Head of caudate nucleus (tissue), 42 donors: ENCODE data around the gene KSR1.
"Not testable (repeated sequence)": the region's sequence is repeated elsewhere in the genome, so short reads cannot be mapped to it uniquely, and the experiment has no call there.

Source experiments
- DNase-seq, 42 donors: peaks; one replicate each; pipeline versions ENCODE4 v3.0.0 to v3.0.0-alpha.2; 2020 to 2021; ENCODE audit warnings: mixed read lengths in 7 of 42
- intact Hi-C: fragments of 100-400 bp; cut with DNase I; formaldehyde crosslinking; loops from one replicate; pipeline ENCODE4 v1.15.0; 2022

KSR1 gene

GRCh38 chr17:27644586-27644985 lies 188.3 kb downstream of the KSR1 start:
- DNase-seq = peak in 10 of 42 donors; percentile 16 to 67 (median 44)
- intact Hi-C loops = no loop called here

DNA sequence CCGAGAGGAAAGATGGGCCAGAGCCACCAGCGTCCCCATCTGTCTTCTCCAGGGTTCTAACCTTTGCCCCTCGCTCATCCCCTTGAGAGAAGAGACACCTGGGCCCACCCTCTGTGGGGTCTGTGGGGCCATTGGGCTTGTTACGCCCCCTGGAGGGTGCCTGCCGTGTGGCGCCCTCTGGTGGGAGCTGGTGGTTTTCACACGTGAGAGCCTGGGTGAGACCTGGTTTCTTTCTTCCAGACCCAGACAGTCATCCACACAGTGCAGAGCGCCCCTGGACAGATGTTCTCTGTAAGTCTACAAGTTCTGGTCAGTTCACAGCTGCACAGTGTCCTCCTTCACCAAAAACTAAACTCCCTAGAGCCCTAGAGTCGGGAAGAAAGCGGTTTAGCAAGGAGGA lies 189.4 kb downstream of the KSR1 start:
- DNase-seq, intact Hi-C loops: not testable (repeated sequence)

DNA sequence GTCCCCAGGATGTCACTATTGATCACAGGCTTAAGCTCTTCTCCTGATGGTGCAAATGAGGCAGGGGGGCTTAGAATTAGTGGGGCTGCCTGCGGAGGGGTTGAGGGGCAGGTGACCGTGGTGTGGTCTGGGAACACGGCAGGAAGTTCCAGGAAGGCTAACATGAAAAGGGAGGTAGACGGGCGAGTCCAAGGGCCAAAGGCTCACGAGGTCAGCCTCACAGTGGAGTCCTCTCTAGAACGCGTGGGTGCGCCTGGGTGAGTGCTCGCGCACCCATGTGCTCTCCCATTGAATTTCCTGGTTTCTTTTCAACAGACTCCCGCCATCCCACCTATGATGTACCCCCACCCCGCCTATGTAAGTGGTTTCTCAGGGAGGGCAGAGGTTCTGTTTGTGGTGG lies 190.0 kb downstream of the KSR1 start:
- DNase-seq = no peak
- intact Hi-C loops = no loop called here

GRCh38 chr17:27647765-27648164 lies 191.5 kb downstream of the KSR1 start:
- DNase-seq = no peak

DNA sequence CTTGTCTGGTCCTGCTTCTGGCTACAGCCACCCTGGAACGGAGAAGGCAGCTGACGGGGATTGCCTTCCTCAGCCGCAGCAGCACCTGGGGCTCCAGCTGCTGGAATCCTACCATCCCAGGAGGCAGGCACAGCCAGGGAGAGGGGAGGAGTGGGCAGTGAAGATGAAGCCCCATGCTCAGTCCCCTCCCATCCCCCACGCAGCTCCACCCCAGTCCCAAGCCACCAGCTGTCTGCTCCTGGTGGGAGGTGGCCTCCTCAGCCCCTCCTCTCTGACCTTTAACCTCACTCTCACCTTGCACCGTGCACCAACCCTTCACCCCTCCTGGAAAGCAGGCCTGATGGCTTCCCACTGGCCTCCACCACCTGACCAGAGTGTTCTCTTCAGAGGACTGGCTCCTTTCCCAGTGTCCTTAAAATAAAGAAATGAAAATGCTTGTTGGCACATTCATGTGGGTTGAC lies 192.9 kb downstream of the KSR1 start:
- intact Hi-C loops = not testable (repeated sequence)
- DNase-seq = peak in 5 of 42 donors; percentile 23 to 52 (median 27)

More at GRCh38 chr17:27647765-27648164, 191.5 kb downstream of the KSR1 start:
- intact Hi-C loops = no loop called here

- peak; percentile 31 to 88 (median 68) for DNase-seq
- intact Hi-C loops = loop anchor here (1.0 kb wide), 1 partner anchor 46 kb away; no protein-coding TSS in a partner anchor
These were observed 193.7 kb downstream of the KSR1 start for GRCh38 chr17:27649929-27650328.

DNA sequence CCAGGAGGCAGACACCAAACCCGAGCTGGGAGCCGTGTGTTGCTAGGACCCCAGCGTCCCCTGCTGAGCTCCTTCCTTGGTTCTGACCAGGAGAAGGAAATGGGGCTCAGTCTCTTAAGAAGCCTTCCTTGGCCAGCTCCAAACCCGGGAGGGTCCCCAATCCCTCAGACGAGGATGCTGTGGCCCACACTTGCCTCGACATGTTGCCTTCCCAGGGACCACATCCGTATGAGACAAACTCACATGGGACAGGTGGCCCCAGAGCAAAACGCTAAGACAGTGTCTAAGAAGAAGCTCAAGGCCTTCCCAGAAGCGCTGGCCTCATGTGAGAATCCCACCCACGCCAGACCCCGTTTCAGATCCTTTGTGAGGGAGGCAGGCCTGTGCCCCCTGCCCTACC lies 194.6 kb downstream of the KSR1 start:
- intact Hi-C loops = loop anchor here (1.0 kb wide), 1 partner anchor 47 kb away; no protein-coding TSS in a partner anchor
- no peak for DNase-seq

- intact Hi-C loops = no loop called here
- DNase-seq = peak in 37 of 42 donors; percentile 26 to 90 (median 69)
These were observed 195.4 kb downstream of the KSR1 start for GRCh38 chr17:27651411-27652345.

DNA sequence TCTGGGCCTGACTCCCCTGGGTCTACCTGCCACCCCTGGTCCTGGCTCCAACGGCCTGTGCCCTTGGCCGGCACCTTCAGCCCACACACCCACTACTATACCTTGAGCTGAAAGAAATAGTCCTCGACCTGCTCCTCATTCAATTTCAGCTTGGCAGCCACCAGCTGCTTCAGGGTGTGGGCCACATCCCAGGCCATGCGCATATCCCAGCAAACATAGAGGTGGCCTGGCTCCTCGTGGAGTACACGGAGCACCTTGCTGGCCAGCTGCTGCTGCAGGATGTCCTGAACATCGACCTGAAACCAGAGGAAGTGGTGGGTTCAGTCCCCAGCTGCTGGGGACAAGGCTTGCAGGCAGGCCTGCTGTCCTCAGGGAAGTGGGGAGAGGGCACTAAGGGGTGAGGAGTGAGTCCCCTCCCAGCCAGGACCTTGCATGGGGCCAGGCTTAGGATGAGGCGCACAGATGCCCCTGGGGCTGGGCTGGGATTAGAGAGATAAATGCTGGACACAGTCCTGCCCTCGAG lies 197.3 kb downstream of the KSR1 start:
- DNase-seq, intact Hi-C loops: not testable (repeated sequence)

- intact Hi-C loops = no loop called here
- no peak for DNase-seq
These were observed 197.9 kb downstream of the KSR1 start for GRCh38 chr17:27654136-27654535.

DNA sequence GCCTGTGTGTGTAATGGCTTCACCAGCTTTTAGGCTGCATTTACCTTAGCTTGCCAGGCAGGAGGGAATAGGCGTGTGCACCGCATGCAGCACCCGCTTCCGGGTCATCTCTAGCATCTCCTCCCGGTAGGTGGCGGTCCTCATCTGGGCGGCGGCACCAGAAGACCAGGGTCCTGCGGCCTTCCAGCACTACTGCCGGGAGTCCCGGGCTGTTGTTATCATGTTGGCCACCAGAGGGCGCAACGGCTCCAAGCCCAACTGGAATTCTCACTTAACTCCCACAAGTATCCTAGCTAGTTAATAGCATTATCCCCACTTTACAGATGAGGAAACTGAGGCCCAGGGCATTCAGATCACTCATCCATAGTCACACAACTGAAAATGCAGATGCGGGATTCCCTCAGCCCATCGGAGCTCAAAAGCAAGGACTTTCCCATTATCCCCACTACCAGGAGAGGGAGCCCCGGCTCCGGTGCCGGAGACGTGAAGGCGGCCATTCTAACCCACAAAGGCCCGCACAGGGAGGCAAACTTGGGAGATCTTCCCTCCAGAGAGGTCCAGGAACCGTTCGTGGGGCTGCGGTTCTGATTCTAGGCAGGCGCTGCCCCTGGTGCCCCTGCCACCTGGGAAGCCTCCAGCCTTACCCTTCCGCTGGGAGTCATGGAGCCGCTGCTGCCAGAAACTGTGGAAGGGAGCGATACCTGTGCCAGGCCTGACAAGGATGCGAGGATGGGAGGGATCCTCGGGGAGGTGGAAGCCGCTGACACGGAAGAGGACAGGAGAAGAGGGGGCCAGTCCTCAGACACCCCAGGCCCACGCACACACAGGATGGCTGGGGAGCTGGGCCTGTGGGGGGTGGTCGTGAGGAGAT lies 198.6 kb downstream of the KSR1 start:
- intact Hi-C loops = no loop called here
- peak; percentile 31 to 90 (median 78) for DNase-seq

DNA sequence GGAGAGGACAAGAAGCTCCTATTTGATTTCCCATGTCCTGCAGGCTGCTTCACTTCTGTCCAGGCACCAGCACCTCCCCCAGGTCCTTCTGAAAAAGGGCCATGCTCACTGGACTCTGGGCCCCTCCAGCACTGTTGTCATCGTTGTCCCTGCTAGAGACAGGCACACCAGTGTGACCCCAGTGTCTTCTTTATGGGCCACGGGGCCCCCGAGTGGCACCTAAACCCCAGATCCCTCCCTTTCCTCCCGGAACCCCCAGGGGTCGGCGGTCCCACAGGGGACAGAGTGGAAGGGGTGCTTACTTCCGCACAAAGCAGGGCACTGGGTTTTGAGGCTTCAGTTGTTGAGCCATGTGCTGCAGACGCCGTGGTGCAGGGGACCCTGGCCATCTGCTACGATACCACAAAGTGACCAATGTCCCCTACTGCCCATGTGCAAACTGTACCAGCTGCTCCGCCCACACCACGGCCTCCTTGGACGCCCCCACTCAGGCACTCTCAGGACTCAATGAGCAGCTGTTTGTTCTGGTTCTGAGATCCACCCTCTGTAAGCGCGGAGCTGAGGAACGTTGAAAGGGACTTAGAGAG lies 199.4 kb downstream of the KSR1 start:
- intact Hi-C loops, DNase-seq: not testable (repeated sequence)

DNA sequence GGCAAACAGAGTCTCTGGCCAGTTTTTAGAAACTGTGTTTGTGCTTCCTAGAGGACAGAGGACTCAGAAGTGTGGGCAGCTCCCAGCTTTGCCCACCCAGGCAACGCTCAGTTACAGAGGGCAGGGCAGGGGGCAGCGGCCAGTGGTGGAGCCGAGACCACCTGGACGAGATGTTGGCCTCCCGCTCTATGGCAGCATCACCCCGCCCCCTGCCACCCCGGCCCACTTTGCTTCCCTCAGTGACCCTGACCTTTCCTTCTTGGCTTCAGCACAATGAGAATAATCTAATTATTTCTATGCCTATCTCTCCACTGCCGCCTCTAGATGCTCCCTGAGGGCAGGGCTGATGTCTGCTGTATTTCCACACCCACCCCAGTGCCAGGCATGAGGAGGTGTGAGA lies 200.4 kb downstream of the KSR1 start:
- intact Hi-C loops, DNase-seq: not testable (repeated sequence)

- intact Hi-C loops = no loop called here
- no peak for DNase-seq
These were observed 201.4 kb downstream of the KSR1 start for GRCh38 chr17:27657620-27658019.

GRCh38 chr17:27659683-27660082 lies 203.4 kb downstream of the KSR1 start:
- intact Hi-C loops = no loop called here

GRCh38 chr17:27660436-27660835 lies 204.2 kb downstream of the KSR1 start:
- intact Hi-C loops = no loop called here
- no peak for DNase-seq

More at GRCh38 chr17:27659683-27660082, 203.4 kb downstream of the KSR1 start:
- DNase-seq = no peak

- peak in 1 of 42 donors; percentile 20 for DNase-seq
- intact Hi-C loops = no loop called here
These were observed 207.8 kb downstream of the KSR1 start for GRCh38 chr17:27663936-27664605.

DNA sequence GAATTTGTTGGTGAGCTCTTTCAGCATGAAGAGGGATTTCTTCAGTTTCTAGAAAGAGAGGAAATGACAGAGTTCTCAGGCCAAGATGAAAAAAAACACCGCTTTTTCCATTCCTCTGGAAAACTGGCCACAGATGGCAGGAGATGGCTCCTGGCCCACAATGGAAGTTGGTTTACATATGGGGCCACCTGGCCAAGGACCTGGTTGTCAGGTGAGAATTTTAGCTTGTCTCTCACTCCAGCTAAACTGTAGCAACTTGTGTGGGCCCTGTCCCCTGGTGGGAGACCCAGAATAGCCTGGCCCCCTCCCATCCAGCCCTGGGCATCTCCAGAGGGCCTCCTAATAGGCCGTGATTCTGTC lies 208.3 kb downstream of the KSR1 start:
- peak in 1 of 42 donors; percentile 24 for DNase-seq
- intact Hi-C loops = no loop called here
